Cardiac fibroblast (primary cell): ENCODE data around the gene PANK2.
"Not testable (repeated sequence)": the region's sequence is repeated elsewhere in the genome, so short reads cannot be mapped to it uniquely, and the experiment has no call there.

ENCODE experiments used
- DNase-seq, 2 donors: peaks; one replicate each; pipeline versions ENCODE4 v3.0.0 to v3.0.0-alpha.2; 2010; ENCODE audit warnings: low read depth in 2 of 2
- H3K4me3 ChIP-seq, 2 donors: replicated peaks in 1 of 2; 1 replicate in 1 of 2; 2 replicates in 1 of 2; pipeline ENCODE4 v1.5.1; 2011; ENCODE audit warnings: low read depth in 2 of 2, low read length in 2 of 2, mild to moderate bottlenecking in 2 of 2, moderate library complexity in 1 of 2
- TF ChIP-seq, protein P1 (sequence below): IDR thresholded peaks from one replicate; pipeline ENCODE4 v1.5.1; 2011; ENCODE audit warnings: low read depth, mild to moderate bottlenecking, low read length, inconsistent platforms

Gene PANK2

GRCh38 chr20:3901706-3902440, 12.7 kb downstream of the PANK2 start:
- TF ChIP-seq, protein P1, sequence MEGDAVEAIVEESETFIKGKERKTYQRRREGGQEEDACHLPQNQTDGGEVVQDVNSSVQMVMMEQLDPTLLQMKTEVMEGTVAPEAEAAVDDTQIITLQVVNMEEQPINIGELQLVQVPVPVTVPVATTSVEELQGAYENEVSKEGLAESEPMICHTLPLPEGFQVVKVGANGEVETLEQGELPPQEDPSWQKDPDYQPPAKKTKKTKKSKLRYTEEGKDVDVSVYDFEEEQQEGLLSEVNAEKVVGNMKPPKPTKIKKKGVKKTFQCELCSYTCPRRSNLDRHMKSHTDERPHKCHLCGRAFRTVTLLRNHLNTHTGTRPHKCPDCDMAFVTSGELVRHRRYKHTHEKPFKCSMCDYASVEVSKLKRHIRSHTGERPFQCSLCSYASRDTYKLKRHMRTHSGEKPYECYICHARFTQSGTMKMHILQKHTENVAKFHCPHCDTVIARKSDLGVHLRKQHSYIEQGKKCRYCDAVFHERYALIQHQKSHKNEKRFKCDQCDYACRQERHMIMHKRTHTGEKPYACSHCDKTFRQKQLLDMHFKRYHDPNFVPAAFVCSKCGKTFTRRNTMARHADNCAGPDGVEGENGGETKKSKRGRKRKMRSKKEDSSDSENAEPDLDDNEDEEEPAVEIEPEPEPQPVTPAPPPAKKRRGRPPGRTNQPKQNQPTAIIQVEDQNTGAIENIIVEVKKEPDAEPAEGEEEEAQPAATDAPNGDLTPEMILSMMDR, result no peak
- no peak overlapping the region for H3K4me3 ChIP-seq
- DNase-seq, result no peak

GRCh38 chr20:3902446-3902845, 13.3 kb downstream of the PANK2 start:
- DNase-seq, result no peak
- no peak overlapping the region for H3K4me3 ChIP-seq
- TF ChIP-seq, protein P1, result no peak

DNA sequence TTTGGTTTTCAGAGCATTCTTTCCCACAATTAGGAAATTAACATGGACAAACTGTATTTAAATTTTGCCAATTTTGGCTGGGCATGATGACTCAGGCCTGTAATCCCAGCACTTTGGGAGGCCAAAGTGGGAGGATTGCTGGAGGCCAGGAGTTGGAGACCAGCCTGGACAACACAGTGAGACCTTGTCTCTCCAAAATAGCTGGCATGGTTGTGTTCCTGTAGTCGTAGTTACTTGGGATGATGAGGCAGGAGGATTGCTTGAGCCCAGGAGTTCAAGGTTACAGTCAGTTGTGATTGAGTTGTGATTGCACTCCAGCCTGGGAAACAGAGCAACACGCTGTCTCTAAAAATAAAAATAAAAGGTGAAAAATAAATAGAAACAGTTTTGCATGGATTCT, 15.0 kb downstream of the PANK2 start:
- H3K4me3 ChIP-seq, result no peak overlapping the region
- TF ChIP-seq, protein P1, result no peak
- no peak for DNase-seq

DNA sequence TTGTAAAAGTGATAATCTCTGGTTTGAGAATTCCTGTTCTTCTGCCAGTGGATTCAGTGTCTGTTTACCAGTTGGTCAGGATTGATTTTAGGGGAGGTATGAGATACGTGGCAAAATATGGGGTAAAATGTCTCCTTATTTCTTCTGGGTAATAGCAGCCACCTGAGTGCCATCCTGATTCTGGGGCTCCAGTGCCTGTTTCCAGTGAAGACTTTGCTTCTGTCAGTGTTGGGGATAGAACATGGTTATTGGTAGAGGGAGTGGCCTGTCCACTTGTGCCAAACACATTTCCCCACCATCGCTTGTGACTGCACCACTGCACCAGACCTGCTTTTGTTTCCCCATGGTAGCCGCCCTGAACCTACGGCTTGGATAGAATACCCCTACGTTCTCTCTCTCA, 15.7 kb downstream of the PANK2 start:
- no peak overlapping the region for H3K4me3 ChIP-seq
- DNase-seq, result no peak
- TF ChIP-seq, protein P1, result no peak

DNA sequence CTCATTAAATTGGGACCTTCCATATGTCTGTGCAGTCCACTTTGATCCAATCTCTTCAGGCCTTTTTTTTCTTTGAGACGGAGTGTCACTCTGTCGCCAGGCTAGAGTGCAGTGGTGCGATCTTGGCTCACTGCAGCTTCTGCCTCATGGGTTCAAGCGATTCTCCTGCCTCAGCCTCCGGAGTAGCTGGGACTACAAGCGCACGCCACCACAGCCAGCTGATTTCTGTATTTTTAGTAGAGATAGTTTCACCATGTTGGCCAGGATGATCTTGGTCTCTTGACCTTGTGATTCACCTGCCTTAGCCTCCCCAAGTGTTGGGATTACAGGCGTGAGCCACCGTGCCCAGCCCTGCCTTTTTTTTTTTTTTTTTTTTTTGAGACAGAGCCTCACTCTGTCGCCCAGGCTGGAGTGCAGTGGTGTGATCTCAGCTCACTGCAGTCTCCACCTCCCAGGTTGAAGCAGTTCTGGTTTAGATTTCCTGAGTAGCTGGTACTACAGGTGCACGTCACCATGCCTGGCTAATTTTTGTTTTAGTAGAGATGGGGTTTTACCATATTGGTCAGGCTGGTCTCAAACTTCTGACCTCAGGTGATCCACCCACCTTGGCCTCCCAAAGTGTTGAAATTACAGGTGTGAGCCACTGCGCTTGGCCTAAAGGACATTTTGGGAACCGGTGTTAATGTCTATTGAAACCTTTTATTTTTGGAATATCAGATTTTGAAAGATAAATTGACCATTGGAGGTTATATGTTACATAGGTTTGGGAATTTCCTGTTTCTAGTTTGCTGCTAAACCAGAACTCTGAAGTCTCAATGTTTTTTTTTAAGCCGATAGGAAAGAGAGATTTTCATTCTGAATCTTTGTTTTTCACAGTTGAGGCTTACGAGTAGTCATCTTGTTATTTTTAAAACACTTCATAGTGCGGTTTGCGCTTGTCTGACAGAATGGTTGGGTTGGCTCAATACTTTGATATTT, 17.8 kb downstream of the PANK2 start:
- DNase-seq, H3K4me3 ChIP-seq: not testable (repeated sequence)

GRCh38 chr20:3908667-3909066, 19.5 kb downstream of the PANK2 start:
- TF ChIP-seq, protein P1, result no peak
- H3K4me3 ChIP-seq, result no peak overlapping the region
- DNase-seq, result no peak

DNA sequence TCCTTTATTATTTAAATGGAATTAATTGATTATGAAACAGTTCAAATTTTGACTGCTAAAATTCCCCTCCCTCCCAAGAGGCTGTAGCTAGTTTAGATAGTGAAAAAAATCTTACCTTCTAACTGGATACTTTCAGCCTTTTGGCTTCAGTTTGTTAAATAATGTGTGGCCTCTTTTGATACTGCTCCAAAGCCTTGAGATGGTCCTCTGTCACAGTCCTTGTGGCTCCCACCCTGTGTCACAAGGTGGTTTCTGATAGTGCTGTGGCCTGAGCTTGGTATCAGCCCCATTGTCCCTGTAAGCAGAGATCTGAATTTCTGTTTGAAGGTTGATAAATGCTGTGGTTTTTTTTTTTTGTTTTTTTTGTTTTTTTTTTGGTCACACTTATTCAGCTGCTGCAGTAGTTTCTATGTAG, 20.8 kb downstream of the PANK2 start:
- no peak overlapping the region for H3K4me3 ChIP-seq
- no peak for DNase-seq
- TF ChIP-seq, protein P1, result no peak
